Prostate gland (tissue), 2 donors: ENCODE results near the gene PSMB3. TPM values are rescaled to one million over a fixed set of nuclear protein-coding genes. Genes with fewer than 3 reads are reported as not detected.

ENCODE experiments used
- DNase-seq: peaks from one replicate; pipeline ENCODE4 v3.0.0-alpha.2; 2019; ENCODE audit warnings: low spot score
- H3K27ac ChIP-seq, 2 donors: fragments of 200-600 bp; sonication (generic); 2 replicates each; pipeline ENCODE4 v1.5.1; 2017 to 2019
- H3K27me3 ChIP-seq: fragments of 200-600 bp; sonication (generic); replicated peaks from 2 replicates; pipeline ENCODE4 v1.5.1; 2019; ENCODE audit not compliant: insufficient read depth
- H3K36me3 ChIP-seq, 2 donors: fragments of 200-600 bp; sonication (generic); 1 replicate in 1 of 2; 2 replicates in 1 of 2; pipeline versions ENCODE4 v1.5.1 to v1.8.1; 2017 to 2019
- H3K4me1 ChIP-seq: fragments of 200-600 bp; sonication (generic); replicated peaks from 2 replicates; pipeline ENCODE4 v1.5.1; 2019
- H3K4me3 ChIP-seq, 2 donors: fragments of 200-600 bp; sonication (generic); 2 replicates each; pipeline ENCODE4 v1.5.1; 2017 to 2019
- H3K9me3 ChIP-seq: fragments of 200-600 bp; sonication (generic); 2 replicates; pipeline ENCODE4 v1.5.1; 2017
- POLR2A ChIP-seq: fragments of 450-650 bp; IDR thresholded peaks from one replicate; pipeline ENCODE4 v1.6.1; 2016; ENCODE audit warnings: antibody characterized with exemption, mild to moderate bottlenecking
- POLR2AphosphoS5 ChIP-seq: sonication (generic); formaldehyde crosslinking; IDR thresholded peaks from one replicate; pipeline ENCODE4 v1.6.1; 2017; ENCODE audit warnings: antibody characterized with exemption
- WGBS: methylation state at CpG from one replicate; pipeline ENCODE4 v1.1.5; 2018; 5-methylcytosine and 5-hydroxymethylcytosine counted together
- intact Hi-C: fragments of 100-400 bp; cut with DNase I; formaldehyde crosslinking; loops from one replicate; pipeline ENCODE4 v1.14.2; 2022
- total RNA-seq, 2 donors: library from RNA; depleted of rRNA; stranded (reverse); fragments of >200 nt; gene quantifications; one replicate each; pipeline ENCODE4 v1.1.0, GENCODE V29; 2016
- TF ChIP-seq, protein P1 (sequence below), 4 experiments: fragments of 200-600 bp in 2 of 4; fragments of 450-650 bp in 2 of 4; sonication (generic) in 2 of 4; IDR thresholded peaks; 1 replicate in 3 of 4; 2 replicates in 1 of 4; pipeline ENCODE4 v1.5.1; 2016 to 2019; ENCODE audit warnings: antibody characterized with exemption in 4 of 4, mild to moderate bottlenecking in 2 of 4, moderate library complexity in 2 of 4

The PSMB3 gene
- 100 to 1,000 TPM; 116 to 192 TPM for total RNA-seq

DNA sequence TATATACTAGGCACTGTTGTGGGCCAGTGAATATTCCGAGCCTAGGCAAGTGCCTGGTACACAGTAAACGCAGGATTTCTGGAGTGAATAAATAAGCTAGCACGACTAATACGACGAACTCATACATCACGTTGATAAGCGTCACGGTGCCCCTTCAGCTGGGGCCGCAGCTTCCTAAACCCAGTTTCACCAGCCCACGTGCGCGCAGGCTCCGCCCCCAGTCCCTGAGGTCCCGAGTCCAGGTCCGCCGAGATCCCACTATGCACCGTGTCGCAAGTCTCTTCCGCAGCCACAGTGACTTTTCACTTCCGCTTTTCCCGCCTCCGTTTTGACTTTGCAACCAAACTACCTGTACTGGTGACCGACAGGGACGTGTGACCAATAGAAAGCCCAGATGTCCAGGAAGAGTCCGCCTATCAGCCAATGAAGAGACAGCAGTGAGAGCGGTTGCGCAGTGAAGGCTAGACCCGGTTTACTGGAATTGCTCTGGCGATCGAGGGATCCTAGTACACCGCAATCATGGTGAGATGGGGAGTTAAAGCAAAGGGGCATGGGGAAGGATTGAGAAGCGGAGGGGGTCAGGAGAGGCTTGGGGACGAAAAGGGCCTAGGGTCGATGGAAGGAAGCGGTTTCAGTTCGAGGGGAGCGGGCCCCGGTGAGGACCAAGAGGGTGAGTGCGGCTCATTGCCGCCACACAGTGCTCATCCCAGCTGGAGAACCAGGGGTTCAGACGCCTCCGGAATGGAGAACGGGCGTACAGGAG, at the start of gene PSMB3:
Gene PSMB3, plus strand, starts transcription at position 434 of the 763 bp plus-strand sequence. Its CDS starts 86 bp downstream, at position 520.
- Histone ChIP-seq H3K36me3 (peaks cover 0 to 8% of the 10 kb centered on the region in 2 donors), H3K27me3 (no peaks in the 10 kb centered on the region), H3K4me3 (peak within 1 kb of the TSS; percentile 90 to 99), H3K27ac (peak within 1 kb of the TSS; percentile 76 to 95), H3K4me1 (peaks cover 8% of the 10 kb centered on the region), H3K9me3 (no peaks in the 10 kb centered on the region)
- TF ChIP-seq POLR2AphosphoS5 (peak; percentile 99), POLR2A (peak; percentile 11)
- TF ChIP-seq, protein P1, sequence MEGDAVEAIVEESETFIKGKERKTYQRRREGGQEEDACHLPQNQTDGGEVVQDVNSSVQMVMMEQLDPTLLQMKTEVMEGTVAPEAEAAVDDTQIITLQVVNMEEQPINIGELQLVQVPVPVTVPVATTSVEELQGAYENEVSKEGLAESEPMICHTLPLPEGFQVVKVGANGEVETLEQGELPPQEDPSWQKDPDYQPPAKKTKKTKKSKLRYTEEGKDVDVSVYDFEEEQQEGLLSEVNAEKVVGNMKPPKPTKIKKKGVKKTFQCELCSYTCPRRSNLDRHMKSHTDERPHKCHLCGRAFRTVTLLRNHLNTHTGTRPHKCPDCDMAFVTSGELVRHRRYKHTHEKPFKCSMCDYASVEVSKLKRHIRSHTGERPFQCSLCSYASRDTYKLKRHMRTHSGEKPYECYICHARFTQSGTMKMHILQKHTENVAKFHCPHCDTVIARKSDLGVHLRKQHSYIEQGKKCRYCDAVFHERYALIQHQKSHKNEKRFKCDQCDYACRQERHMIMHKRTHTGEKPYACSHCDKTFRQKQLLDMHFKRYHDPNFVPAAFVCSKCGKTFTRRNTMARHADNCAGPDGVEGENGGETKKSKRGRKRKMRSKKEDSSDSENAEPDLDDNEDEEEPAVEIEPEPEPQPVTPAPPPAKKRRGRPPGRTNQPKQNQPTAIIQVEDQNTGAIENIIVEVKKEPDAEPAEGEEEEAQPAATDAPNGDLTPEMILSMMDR (IDR thresholded peaks at IDR 0.05) = peak in 1 of 4 experiments; percentile 22
- under 1% methylated on average over 44 of the region's 44 CpGs for WGBS
- intact Hi-C loops = loop anchor here (5.0 kb wide), 1 partner anchor 45 kb away; the partner anchor contains the start of gene PIP4K2B
- DNase-seq = peak; percentile 99

DNA sequence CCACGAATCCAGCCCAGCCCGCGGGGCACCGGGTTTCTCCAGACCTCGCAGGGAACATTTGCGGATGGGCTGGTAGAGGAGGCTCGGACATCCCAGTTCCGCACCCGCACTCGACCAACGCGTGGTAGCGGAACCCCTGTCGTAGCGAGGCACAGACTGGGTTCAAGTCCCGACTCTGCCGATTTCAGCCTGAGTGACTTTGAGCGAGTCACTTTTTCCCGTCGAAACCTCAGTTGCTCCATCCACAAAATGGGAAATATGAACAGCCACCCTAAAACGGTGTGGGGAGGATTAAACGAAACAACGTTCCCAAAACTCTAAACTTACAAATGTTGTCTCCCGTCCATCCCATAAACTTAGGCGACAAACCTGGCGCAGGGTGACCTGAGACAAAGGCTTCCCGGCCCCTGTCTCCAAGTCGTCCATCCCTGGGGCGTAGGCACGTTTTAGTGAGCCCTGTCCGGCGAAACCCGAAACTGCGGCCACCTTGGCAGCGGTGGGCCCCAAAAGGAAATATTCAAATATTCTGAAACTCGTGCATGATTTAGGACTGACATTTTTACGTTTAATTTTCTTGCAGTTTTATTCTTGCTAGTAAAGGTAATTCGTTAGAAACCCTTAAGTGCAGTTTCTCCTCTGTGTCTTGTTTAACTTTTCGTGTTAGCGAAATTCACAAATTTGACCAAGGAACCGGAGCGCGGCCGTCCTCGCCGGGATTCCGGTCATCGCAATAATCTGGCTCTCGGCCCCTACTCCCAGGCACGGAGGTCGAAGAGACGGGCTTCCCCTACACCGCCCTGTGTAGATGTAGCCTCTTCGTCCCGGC, 49.4 kb upstream of the PSMB3 start:
- DNase-seq = peak; percentile 15
- no peaks in the 10 kb centered on the region for H3K27me3 ChIP-seq
- no peaks in the 10 kb centered on the region for H3K36me3 ChIP-seq
- WGBS = 1% methylated on average over 55 of the region's 55 CpGs
- TF ChIP-seq POLR2AphosphoS5 = no peak
- TF ChIP-seq, protein P1 (IDR thresholded peaks at IDR 0.05) = no peak
- no peak for TF ChIP-seq POLR2A
- H3K4me1 ChIP-seq = peaks cover 4% of the 10 kb centered on the region
- H3K4me3 ChIP-seq = peak overlapping the region; percentile 86 to 98
- intact Hi-C loops = no loop called here
- peak overlapping the region; percentile 96 to 98 for H3K27ac ChIP-seq
- no peaks in the 10 kb centered on the region for H3K9me3 ChIP-seq

DNA sequence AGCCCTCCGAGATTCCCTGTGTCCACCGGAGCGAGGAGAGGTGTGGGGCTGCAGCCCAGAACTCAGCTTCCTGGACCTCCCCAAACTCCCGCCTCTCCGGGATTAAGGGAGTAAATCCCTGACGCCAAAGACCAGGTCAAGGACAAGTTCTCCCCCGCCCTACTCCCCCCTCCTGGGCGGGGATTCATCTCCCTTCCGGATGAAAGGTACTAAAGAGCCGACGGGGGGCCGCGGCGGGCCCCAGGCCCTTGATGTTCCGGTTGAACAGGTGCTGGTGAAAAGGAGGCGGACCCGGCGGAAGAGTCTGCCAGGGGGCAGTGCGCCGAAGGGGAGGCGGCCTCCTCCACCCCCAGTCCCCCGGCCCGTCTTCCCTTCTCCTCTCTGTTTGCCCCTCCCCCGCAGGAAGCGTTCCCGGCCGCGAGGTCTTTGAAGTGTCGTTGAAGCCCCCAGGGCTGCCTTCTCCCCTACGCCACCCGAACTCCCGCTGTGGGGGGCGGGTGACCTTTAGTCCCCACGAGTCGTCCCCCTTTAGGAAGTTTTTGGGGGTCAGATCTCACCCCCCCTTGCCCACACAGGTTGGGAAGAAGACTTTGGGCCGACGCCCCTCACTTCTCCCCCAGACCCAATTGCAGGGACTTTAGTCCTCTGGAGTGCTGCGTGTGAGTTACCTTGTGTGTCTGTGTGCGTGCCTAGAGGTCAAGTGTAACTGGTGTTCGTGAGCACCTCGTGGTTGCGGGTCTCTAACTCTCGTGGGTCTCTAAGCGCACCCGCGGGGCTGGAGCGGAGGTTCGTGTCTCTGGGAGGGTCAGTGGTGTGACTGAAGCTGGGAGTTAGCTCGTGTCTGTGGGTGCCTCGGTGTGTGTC, 48.6 kb upstream of the PSMB3 start:
- peak overlapping the region; percentile 86 to 98 for H3K4me3 ChIP-seq
- peak; percentile 44 for TF ChIP-seq POLR2A
- TF ChIP-seq, protein P1 (IDR thresholded peaks at IDR 0.05) = peak in 1 of 4 experiments; percentile 11
- TF ChIP-seq POLR2AphosphoS5 = peak; percentile 89
- intact Hi-C loops = no loop called here
- WGBS = under 1% methylated on average over 49 of the region's 50 CpGs
- H3K9me3 ChIP-seq = no peaks in the 10 kb centered on the region
- peaks cover 4% of the 10 kb centered on the region for H3K4me1 ChIP-seq
- no peaks in the 10 kb centered on the region for H3K27me3 ChIP-seq
- peak overlapping the region; percentile 96 to 98 for H3K27ac ChIP-seq
- H3K36me3 ChIP-seq = peaks cover 0 to 3% of the 10 kb centered on the region in 2 donors
- peak; percentile 91 for DNase-seq

DNA sequence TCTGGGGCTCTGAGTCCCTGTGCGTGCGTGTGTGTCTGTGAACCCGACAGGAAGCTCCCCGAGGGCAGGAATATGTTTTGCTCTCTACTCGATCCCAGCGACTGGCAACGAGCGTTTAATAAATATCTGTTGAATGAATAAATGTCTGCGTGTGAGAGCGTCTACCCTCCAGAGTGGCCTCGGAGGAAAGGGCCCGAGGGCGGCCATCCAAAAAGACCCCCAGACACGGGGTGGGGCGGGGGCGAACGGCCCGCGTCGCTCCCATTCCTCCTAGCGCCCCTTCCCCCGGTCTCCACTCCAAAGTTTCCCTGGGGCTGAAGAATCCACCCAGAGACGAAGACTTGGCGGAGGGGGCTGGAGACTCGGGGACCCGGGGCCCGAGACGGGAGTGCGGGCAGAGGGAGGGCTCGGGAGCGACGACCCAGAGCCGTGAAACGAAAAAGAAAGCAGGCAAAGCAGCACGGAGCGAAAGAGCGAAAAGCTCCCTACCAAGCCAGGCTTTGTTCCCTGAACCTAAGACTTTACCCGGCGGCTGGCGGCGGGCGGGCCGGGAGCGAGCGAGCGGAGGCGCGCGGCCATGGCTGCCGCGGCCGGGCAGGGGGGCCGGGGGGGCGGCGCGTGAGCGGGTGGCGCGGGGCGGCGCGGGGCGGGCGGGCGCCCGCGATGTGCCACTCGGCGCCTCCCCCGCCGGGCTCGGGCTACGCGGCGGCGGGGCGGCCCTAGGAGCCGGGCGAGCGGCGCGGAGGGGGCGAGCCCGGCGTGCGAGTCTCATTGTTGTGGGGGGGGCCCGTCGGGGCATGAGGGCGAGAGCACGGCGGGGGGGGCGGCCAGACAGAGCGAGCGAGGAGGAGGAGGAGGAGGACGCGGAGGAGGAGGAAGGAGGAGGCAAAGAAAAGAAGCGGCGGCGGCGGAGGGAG, 47.7 kb upstream of the PSMB3 start, which contains the start of gene MLLT6:
Gene MLLT6, plus strand, starts transcription at position 668 of the 917 bp plus-strand sequence. CDS start 360 bp downstream, outside the sequence.
- TF ChIP-seq, protein P1 (IDR thresholded peaks at IDR 0.05) = no peak
- TF ChIP-seq POLR2A = peak; percentile 53
- TF ChIP-seq POLR2AphosphoS5 = peak; percentile 51
- intact Hi-C loops = loop anchor here (1.0 kb wide), 1 partner anchor 25 kb away; the partner anchor contains the start of gene CISD3
- Histone ChIP-seq H3K4me3 (peak within 1 kb of the TSS; percentile 86 to 98), H3K27me3 (no peaks in the 10 kb centered on the region), H3K4me1 (peaks cover 4% of the 10 kb centered on the region), H3K9me3 (no peaks in the 10 kb centered on the region), H3K27ac (peak within 1 kb of the TSS; percentile 96 to 98), H3K36me3 (peaks cover 0 to 4% of the 10 kb centered on the region in 2 donors)
- DNase-seq = peak; percentile 72
- WGBS = under 1% methylated on average over 99 of the region's 100 CpGs
